ENCODE measurements around the gene PRR23E.

Gene PRR23E

DNA sequence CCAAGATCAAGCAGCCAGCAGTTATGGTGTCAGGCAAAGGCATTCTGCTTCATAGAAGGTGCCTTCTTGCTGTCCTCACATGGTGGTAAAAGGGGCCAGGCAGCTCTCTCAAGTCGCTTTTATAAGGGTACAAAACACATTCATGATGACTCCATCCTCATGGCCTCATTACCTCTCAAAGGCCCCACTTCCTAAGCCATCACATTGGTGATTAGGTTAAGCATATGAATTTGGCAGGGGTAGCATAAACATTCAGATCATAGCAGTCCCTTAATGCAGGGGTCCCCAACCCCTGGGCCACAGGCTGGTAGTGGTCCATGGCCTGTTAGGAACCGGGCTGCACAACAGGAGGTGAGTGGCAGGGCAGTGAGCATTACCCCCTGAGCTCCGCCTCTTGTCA lies 42.8 kb downstream of the PRR23E start:
- no peak for DNase-seq

DNA sequence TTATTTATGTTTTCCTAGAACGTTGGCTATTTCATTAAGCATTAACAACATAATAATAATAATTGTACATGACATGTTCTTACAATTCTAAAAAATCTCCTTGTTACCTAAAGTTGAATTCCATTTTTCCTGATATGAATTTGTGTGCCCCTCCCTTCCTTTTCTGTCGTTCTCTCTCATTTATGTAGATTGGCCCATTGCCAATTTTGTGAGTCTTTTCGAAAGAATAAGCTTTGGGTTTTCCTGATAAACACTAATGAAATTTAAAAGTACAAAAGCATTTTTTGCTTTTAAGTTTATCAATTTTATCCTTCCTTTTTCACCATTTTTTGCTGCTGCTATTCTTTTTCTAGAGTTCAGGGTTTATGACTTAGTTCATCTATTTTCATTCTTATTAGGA lies 44.9 kb downstream of the PRR23E start:
- DNase-seq = no peak

DNA sequence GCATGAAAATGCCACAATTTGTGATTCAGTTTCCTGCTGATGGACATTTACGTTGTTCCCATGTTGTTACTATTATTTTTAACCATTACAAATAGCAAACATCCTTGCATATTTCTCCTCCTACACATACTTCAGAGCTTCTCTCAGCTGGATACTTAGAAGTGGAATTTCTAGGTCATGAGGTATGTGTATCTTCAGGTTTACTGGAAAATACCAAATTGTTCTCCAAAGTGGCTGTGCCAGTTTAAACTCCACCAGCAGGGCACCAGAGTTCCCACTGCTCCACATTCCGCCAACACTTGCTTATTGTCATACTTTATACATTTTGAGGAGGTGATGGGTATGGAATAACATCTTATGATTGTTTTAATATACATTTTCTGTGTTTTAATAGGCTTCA lies 45.7 kb downstream of the PRR23E start:
- no peak for DNase-seq

DNA sequence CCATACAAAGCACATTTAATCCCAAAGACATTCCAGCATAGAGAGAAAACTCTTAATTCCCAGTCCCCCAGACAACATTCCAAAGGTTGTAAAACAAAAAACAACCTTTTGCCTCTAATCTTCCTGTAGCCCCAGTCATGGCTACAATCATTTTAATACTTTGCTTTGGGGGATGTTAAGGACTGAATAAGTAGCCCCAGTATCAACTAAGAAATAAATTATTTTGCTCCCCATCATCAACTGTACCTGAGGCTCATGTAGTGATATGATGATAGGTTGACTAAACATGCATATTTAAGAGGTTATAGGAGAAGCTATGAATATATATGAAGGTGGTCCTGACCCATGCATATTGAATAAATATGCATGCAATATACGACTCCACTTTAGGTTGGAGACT lies 54.4 kb downstream of the PRR23E start:
- no peak for DNase-seq
